ENCODE measurements around the gene AGFG1.
"Not testable (repeated sequence)": the region's sequence is repeated elsewhere in the genome, so short reads cannot be mapped to it uniquely, and the experiment has no call there.

The AGFG1 gene

GRCh38 chr2:227536445-227536844 is 64.5 kb downstream of the AGFG1 start:
- Histone ChIP-seq H3K36me3 (ENCODE audit: insufficient read depth, low read length) (peaks cover 37% of the 10 kb centered on the region), H3K27ac (ENCODE audit: low read depth, low read length) (no peak overlapping the region)

GRCh38 chr2:227539465-227539956 is 67.6 kb downstream of the AGFG1 start:
- Histone ChIP-seq H3K36me3 (ENCODE audit: insufficient read depth, low read length) (peaks cover 28% of the 10 kb centered on the region), H3K4me1 (ENCODE audit: control insufficient read depth, insufficient read depth, low read length, unreplicated experiment) (no peaks in the 10 kb centered on the region), H3K79me2 (ENCODE audit: control insufficient read depth, insufficient read depth, low read length, unreplicated experiment) (no peaks in the 10 kb centered on the region), H3K27ac (ENCODE audit: low read depth, low read length) (no peak overlapping the region), H2AFZ (ENCODE audit: low read length, unreplicated experiment) (no peak overlapping the region), H3K27me3 (ENCODE audit: insufficient read depth, low read length) (no peaks in the 10 kb centered on the region), H3K4me3 (ENCODE audit: low read depth, low read length) (no peak overlapping the region)

More at GRCh38 chr2:227536445-227536844, 64.5 kb downstream of the AGFG1 start:
- H2AFZ ChIP-seq (ENCODE audit: low read length, unreplicated experiment), result no peak overlapping the region
- H3K27me3 ChIP-seq (ENCODE audit: insufficient read depth, low read length), result no peaks in the 10 kb centered on the region
- H3K79me2 ChIP-seq (ENCODE audit: control insufficient read depth, insufficient read depth, low read length, unreplicated experiment), result no peaks in the 10 kb centered on the region
- no peaks in the 10 kb centered on the region for H3K4me1 ChIP-seq (ENCODE audit: control insufficient read depth, insufficient read depth, low read length, unreplicated experiment)
- no peak overlapping the region for H3K4me3 ChIP-seq (ENCODE audit: low read depth, low read length)

GRCh38 chr2:227540352-227540751 is 68.4 kb downstream of the AGFG1 start:
- H3K36me3 ChIP-seq (ENCODE audit: insufficient read depth, low read length), result peaks cover 28% of the 10 kb centered on the region
- H3K27me3 ChIP-seq (ENCODE audit: insufficient read depth, low read length); H3K27ac ChIP-seq (ENCODE audit: low read depth, low read length); H3K4me1 ChIP-seq (ENCODE audit: control insufficient read depth, insufficient read depth, low read length, unreplicated experiment); H3K79me2 ChIP-seq (ENCODE audit: control insufficient read depth, insufficient read depth, low read length, unreplicated experiment); H2AFZ ChIP-seq (ENCODE audit: low read length, unreplicated experiment); H3K4me3 ChIP-seq (ENCODE audit: low read depth, low read length): not testable (repeated sequence)

- H2AFZ ChIP-seq (ENCODE audit: low read length, unreplicated experiment), result no peak overlapping the region
- no peak overlapping the region for H3K4me3 ChIP-seq (ENCODE audit: low read depth, low read length)
- H3K36me3 ChIP-seq (ENCODE audit: insufficient read depth, low read length), result peaks cover 1% of the 10 kb centered on the region; the same call in 1 of the 2 replicates
- H3K27me3 ChIP-seq (ENCODE audit: insufficient read depth, low read length), result no peaks in the 10 kb centered on the region
- no peaks in the 10 kb centered on the region for H3K79me2 ChIP-seq (ENCODE audit: control insufficient read depth, insufficient read depth, low read length, unreplicated experiment)
- H3K27ac ChIP-seq (ENCODE audit: low read depth, low read length), result no peak overlapping the region
- no peaks in the 10 kb centered on the region for H3K4me1 ChIP-seq (ENCODE audit: control insufficient read depth, insufficient read depth, low read length, unreplicated experiment)
Measured at GRCh38 chr2:227545990-227546389, 74.0 kb downstream of the AGFG1 start.

- no peak overlapping the region for H3K27ac ChIP-seq (ENCODE audit: low read depth, low read length)
- H3K36me3 ChIP-seq (ENCODE audit: insufficient read depth, low read length), result peaks cover 7% of the 10 kb centered on the region; the same call in 1 of the 2 replicates
- H3K4me3 ChIP-seq (ENCODE audit: low read depth, low read length), result no peak overlapping the region
- no peak overlapping the region for H2AFZ ChIP-seq (ENCODE audit: low read length, unreplicated experiment)
- no peaks in the 10 kb centered on the region for H3K79me2 ChIP-seq (ENCODE audit: control insufficient read depth, insufficient read depth, low read length, unreplicated experiment)
- H3K4me1 ChIP-seq (ENCODE audit: control insufficient read depth, insufficient read depth, low read length, unreplicated experiment), result no peaks in the 10 kb centered on the region
- H3K27me3 ChIP-seq (ENCODE audit: insufficient read depth, low read length), result no peaks in the 10 kb centered on the region
Measured at GRCh38 chr2:227551836-227552235, 79.9 kb downstream of the AGFG1 start.

GRCh38 chr2:227562581-227562980 is 90.6 kb downstream of the AGFG1 start:
- no peaks in the 10 kb centered on the region for H3K79me2 ChIP-seq (ENCODE audit: control insufficient read depth, insufficient read depth, low read length, unreplicated experiment)
- H3K4me3 ChIP-seq (ENCODE audit: low read depth, low read length), result no peak overlapping the region
- no peak overlapping the region for H2AFZ ChIP-seq (ENCODE audit: low read length, unreplicated experiment)
- no peaks in the 10 kb centered on the region for H3K4me1 ChIP-seq (ENCODE audit: control insufficient read depth, insufficient read depth, low read length, unreplicated experiment)
- 0 out of 2 replicates have a peak, but pooled peaks cover 2% of the 10 kb centered on the region for H3K36me3 ChIP-seq (ENCODE audit: insufficient read depth, low read length)
- no peaks in the 10 kb centered on the region for H3K27me3 ChIP-seq (ENCODE audit: insufficient read depth, low read length)
- H3K27ac ChIP-seq (ENCODE audit: low read depth, low read length), result no peak overlapping the region

GRCh38 chr2:227565080-227565479 is 93.1 kb downstream of the AGFG1 start:
- Histone ChIP-seq H3K36me3 (ENCODE audit: insufficient read depth, low read length) (no peaks in the 10 kb centered on the region), H3K4me1 (ENCODE audit: control insufficient read depth, insufficient read depth, low read length, unreplicated experiment) (no peaks in the 10 kb centered on the region), H3K4me3 (ENCODE audit: low read depth, low read length) (no peak overlapping the region), H3K79me2 (ENCODE audit: control insufficient read depth, insufficient read depth, low read length, unreplicated experiment) (no peaks in the 10 kb centered on the region), H3K27ac (ENCODE audit: low read depth, low read length) (no peak overlapping the region), H3K27me3 (ENCODE audit: insufficient read depth, low read length) (no peaks in the 10 kb centered on the region), H2AFZ (ENCODE audit: low read length, unreplicated experiment) (no peak overlapping the region)

GRCh38 chr2:227566012-227566411 is 94.1 kb downstream of the AGFG1 start:
- H3K4me3 ChIP-seq (ENCODE audit: low read depth, low read length), result no peak overlapping the region
- no peaks in the 10 kb centered on the region for H3K36me3 ChIP-seq (ENCODE audit: insufficient read depth, low read length)
- no peaks in the 10 kb centered on the region for H3K4me1 ChIP-seq (ENCODE audit: control insufficient read depth, insufficient read depth, low read length, unreplicated experiment)
- no peak overlapping the region for H3K27ac ChIP-seq (ENCODE audit: low read depth, low read length)
- H2AFZ ChIP-seq (ENCODE audit: low read length, unreplicated experiment), result no peak overlapping the region
- no peaks in the 10 kb centered on the region for H3K79me2 ChIP-seq (ENCODE audit: control insufficient read depth, insufficient read depth, low read length, unreplicated experiment)
- H3K27me3 ChIP-seq (ENCODE audit: insufficient read depth, low read length), result no peaks in the 10 kb centered on the region

- Histone ChIP-seq H2AFZ (ENCODE audit: low read length, unreplicated experiment) (no peak overlapping the region), H3K27ac (ENCODE audit: low read depth, low read length) (no peak overlapping the region), H3K36me3 (ENCODE audit: insufficient read depth, low read length) (no peaks in the 10 kb centered on the region), H3K27me3 (ENCODE audit: insufficient read depth, low read length) (no peaks in the 10 kb centered on the region), H3K79me2 (ENCODE audit: control insufficient read depth, insufficient read depth, low read length, unreplicated experiment) (no peaks in the 10 kb centered on the region), H3K4me3 (ENCODE audit: low read depth, low read length) (no peak overlapping the region), H3K4me1 (ENCODE audit: control insufficient read depth, insufficient read depth, low read length, unreplicated experiment) (no peaks in the 10 kb centered on the region)
Measured at GRCh38 chr2:227568852-227569169, 96.9 kb downstream of the AGFG1 start.

- no peaks in the 10 kb centered on the region for H3K36me3 ChIP-seq (ENCODE audit: insufficient read depth, low read length)
- H3K4me3 ChIP-seq (ENCODE audit: low read depth, low read length), result no peak overlapping the region
- no peaks in the 10 kb centered on the region for H3K79me2 ChIP-seq (ENCODE audit: control insufficient read depth, insufficient read depth, low read length, unreplicated experiment)
- no peak overlapping the region for H3K27ac ChIP-seq (ENCODE audit: low read depth, low read length)
- no peaks in the 10 kb centered on the region for H3K4me1 ChIP-seq (ENCODE audit: control insufficient read depth, insufficient read depth, low read length, unreplicated experiment)
- H2AFZ ChIP-seq (ENCODE audit: low read length, unreplicated experiment), result no peak overlapping the region
- H3K27me3 ChIP-seq (ENCODE audit: insufficient read depth, low read length), result no peaks in the 10 kb centered on the region
Measured at GRCh38 chr2:227570615-227571014, 98.7 kb downstream of the AGFG1 start.

- no peaks in the 10 kb centered on the region for H3K27me3 ChIP-seq (ENCODE audit: insufficient read depth, low read length)
- no peak overlapping the region for H3K4me3 ChIP-seq (ENCODE audit: low read depth, low read length)
Measured at GRCh38 chr2:227576110-227576509, 104.2 kb downstream of the AGFG1 start.

More at GRCh38 chr2:227576110-227576509, 104.2 kb downstream of the AGFG1 start:
- Histone ChIP-seq H3K4me1 (ENCODE audit: control insufficient read depth, insufficient read depth, low read length, unreplicated experiment) (no peaks in the 10 kb centered on the region), H3K79me2 (ENCODE audit: control insufficient read depth, insufficient read depth, low read length, unreplicated experiment) (no peaks in the 10 kb centered on the region), H2AFZ (ENCODE audit: low read length, unreplicated experiment) (no peak overlapping the region), H3K27ac (ENCODE audit: low read depth, low read length) (no peak overlapping the region), H3K36me3 (ENCODE audit: insufficient read depth, low read length) (no peaks in the 10 kb centered on the region)
